HG03139 (cell line): ENCODE data around the gene MPRIP.
"Not testable (repeated sequence)": the region's sequence is repeated elsewhere in the genome, so short reads cannot be mapped to it uniquely, and the experiment has no call there.

Experiments
- ATAC-seq: cut with Tn5 transposase; IDR thresholded peaks from one replicate; pipeline ENCODE4 v1.9.1; 2021; ENCODE audit not compliant: unreplicated experiment

Gene MPRIP

DNA sequence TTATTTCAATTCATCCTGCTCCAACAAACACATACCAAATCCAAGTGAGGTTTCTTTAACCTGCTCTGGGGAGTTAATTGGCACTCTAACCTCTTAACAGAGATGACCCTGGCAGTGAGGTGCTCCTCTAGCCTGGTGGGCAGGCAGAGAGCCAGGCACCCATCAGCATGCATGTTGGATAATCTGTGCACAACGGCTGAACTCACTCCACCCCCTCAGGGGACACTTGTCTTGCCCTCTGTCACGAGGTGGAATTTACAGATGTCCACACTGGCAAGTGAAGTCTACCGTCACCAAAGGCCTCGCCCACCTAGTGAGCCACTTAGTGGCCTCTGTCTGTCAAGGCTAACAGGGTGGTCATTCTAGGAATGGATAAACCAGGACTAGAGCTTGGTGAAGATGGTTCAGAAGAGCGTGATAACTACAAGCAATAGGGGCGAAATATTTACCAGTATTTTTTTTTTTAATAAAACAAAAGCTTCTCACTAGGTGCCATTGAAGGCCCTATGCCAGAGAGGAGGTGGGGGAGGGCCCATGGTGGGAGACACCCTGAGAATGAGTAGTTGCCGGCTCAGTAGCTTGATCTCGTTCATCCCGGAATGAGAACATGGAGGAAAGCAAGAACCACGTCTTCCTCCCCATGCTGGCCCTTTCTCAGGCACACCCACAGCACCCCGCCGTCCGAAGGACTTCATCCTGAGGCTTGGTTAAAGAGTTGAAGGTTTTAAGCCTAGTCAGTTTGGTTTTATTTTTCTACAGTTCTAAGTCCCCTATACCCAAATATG lies 138.7 kb downstream of the MPRIP start:
- no peak for ATAC-seq

DNA sequence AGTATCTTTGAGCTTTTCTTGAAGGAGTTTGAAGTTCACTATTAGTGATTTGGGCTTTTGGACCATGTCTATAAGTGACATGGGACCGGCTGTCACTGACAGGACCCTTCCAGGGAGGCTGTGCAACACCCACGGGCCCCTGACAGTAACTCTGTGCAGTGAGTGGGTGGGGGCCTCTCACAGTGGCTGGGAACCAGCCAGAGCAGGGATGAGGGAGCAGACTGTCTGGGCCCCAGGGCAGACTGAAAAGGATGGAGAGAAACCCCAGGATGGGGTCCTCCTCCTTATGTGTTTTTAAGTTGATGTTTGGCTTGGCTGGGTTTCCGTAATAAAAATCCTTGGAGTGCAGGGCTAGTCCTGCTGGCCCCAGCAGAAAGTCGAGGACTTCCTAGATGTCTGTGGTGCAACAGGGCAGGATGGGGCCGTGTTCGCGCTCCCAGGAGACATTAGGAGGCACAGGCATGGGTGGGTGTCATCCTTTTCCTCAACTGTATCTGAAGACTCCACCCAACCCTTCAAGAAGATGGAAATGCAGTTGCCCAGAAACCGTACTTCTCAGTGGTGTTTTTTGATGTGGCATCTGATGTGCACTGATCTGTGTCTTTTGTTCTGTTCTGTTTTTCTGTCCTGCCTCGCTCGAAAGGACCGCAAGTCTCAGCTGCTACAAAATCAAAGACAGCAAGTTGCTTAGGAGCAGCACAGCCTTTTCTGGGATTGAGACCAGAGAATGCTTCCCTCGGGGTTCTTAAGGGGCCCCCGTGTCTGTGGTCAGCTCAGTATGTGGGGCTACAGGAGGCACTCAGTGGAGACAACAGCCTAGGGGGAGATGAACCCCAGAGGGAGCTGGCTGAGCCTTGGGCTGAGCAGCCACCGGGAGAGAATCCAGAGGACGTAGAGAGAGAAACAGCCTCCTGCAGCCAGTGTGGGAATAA lies 139.7 kb downstream of the MPRIP start:
- ATAC-seq: no peak

DNA sequence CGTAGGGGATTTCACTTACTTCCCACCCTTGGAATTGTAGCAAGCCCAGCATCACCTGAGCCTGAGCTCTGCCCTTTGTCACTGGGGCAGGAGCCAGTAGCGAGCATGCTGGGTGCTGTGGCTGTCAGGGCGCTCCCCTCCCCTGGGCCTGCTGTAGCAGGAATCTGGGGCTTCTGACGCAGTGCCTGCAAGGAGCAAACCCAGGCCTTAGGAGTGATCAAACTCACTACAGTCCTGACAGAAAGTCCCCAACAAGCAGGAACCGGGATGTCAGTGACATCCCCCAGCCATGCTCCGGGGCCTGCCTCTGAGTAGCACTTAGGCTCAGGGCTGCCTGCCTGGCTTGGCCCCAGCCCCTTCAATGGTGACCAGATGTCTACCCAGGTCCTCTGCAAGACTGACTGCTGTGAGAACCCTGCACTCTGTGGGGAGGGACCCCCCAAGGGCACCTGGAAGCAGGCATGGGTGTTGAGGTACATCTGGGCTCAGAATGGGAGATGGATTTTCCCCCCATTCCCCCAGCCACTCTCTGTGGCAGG lies 140.4 kb downstream of the MPRIP start:
- ATAC-seq: no peak

DNA sequence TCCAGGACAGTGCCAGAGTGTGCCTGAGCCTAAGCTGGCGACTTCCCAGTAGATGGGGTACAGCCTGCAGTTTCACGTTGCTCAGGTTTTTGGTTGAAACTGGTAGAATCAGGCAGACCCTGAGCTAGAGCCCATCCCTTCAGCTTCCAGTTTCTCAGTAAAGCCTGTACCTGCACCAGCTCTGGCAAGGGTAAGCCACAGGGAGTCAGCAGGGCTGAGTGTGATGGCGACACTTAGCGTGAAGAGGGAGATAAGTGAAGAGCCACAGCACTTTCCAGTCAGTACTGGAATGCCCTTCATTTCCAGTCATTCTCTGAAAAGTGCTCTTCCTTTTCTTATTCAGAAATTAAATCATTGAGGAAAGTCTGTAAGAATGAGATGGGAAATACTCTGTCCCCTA lies 141.5 kb downstream of the MPRIP start:
- no peak for ATAC-seq

DNA sequence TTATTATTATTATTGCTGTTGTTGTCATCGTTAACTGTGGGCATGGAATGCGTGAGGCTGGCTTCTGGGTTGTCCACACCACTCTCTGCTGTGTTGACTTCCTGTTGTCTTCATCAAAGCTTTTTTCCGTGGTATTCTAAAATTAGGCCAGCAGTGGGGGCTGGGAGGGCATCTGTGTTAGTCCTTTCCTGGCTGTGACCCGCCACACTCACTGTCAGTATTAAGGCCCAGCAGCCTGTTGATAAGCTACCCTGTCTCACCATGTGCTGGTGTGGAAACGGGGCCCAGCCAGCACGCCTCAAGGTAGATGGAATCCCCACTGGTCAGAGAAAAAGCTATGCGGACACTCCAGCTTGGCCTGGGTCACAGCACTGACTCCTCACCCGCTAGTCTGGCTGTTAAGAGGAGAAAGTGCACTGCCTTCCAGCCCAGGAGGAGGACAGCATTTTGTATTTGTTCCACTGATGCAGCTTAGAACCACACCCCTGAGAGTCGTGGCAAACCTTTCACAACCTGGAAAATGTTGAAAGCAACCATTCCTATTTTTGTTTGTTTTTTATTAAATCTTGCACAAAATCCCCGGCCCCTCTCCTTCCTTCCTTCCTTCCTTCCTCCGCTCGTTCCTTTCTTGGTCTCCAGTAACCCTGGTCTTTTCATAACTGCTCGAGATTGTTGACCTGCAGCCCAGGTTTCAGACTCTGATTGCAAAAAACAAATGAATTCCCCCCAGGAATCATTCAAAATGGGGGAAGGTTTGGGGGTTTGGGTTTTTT lies 142.9 kb downstream of the MPRIP start:
- ATAC-seq: not testable (repeated sequence)

DNA sequence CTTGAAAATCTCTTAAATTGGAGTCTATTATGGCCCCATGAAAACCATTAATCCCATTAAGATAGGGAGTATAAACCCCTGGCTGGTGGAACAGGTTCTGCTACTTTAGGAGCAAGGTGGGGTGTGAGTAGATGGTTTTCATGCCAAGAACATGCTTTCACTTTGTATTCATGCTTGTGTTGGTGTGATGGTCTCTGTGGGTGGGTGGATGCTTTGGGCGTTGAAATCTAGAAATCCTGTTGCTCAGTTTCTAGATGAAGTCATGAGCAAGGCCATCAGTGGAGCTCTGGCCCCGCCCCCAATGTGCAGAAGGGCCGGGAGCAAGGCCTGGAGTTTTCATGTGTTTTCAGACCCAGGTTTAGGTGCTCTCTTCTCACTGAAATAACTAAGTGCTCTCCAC lies 143.8 kb downstream of the MPRIP start:
- ATAC-seq: no peak

DNA sequence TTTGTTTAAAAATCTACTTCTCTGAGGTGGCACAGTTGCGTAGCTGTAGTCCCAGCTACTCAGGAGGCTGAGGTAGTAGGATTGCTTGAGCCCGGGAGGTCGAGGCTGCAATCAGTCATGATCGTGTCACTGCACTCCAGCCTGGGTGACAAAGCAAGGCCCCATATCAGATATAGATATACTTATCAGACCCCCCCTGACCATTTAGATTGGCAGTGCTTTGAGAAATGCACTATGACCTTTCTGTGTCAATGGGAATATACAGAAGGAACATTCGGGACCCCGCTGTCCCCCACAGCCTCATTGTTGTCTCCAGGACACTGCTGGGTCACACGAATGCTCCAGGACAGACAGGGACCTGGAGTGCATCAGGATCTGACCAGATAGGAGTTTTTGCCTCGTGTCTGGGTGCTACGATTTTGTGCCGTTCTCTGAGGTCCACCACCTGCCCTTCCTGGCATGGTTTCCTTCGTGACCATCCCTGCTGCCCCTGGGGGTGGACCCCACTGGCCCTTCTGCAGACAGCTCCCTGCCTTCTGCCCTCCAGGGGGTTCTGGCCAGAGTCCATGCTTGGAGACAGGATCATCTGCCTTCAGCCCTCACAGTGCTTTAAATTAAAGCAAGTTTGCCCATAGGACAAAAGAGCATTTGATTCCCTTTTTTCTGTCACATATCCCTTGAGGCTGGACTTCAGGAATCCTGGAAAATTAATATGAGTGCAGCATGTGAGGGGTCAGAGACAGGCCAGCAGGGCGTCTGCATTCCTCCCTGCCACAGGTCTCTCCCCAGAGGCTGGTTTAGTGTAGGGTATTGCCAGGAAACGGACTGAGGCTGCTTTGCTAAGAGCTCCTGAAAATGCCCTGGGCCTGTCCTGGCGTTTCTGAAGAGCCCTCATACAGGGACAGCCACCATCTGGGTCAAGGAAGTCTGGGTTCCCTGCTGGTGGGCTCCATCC lies 144.6 kb downstream of the MPRIP start:
- ATAC-seq: no peak

DNA sequence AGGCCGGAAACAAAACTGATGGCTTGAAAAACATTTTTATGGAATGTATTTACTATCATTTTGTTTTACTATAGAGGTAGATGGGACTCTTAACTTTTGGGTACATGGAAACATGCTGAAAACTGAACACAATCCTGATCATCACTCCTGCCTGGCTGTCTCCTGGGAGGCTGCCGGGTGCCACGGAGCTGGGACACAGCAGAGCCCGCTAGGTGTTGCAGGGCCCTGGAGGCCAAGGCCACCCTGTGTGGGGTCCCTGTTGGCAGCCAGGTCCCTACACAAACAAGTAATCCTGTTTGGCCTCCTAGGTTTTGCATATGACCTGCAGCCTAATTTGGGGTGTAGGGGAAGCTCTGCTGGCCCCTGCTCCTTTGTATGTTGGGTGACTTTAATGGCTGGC lies 146.3 kb downstream of the MPRIP start:
- ATAC-seq: no peak

DNA sequence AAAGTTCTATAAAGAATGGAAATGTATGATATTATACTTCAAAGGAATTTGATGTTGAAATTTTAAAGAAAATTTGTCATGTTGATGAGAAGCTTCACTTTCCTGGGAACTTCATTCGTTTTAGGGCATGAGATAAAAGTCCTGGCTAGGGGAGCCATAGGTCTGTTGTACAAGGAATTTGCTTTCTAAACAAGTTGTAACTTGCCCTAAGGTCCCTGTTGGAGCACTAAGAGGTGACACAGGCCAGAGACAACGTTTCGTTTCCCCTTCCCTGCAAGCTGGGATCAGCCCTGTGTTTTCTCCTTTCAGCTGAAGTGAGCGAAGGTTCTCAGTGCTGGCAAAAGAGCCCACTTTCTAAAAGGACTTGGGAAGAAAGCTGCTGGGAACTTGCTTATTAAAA lies 147.3 kb downstream of the MPRIP start:
- no peak for ATAC-seq

DNA sequence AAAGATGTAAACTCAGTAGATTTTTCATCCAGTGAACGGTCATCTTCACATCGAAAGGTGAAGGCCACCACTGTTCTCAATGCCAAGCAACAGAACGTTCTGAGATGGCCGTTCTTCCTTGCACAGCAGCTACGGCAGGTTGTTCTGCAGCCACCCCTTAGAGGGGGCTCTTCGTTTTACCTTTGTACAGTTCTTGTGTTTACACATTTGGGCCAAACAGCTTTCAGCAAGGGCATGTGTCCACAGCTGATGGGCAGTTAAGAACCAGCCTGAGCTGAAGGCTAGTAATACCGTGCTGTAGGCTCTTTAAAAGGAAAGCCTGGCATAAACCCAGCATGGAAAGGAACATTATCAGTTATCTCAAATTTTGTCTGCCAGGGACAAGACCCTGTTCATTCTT lies 147.9 kb downstream of the MPRIP start:
- ATAC-seq: no peak

DNA sequence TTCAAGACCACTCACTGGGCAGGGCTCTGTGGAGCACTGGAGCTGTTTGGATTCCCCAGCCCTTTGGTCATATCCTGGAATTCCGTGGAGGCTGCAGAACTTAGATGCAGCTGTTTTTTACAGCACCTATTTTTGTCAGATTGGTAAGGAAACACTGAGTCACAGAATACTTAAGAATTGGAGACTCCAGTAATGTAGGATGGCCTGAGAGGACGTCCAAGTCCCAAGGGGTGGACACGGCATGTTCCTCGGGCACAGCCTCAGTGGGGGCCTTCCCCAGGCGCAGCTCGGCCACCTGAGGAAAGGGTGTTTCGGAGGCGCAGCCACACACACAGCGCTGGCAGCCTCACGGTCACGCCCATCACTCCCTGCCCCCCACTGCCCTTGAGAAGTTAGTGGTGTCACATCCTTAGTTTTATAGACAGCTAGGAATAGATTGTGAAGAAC lies 149.1 kb downstream of the MPRIP start:
- no peak for ATAC-seq

DNA sequence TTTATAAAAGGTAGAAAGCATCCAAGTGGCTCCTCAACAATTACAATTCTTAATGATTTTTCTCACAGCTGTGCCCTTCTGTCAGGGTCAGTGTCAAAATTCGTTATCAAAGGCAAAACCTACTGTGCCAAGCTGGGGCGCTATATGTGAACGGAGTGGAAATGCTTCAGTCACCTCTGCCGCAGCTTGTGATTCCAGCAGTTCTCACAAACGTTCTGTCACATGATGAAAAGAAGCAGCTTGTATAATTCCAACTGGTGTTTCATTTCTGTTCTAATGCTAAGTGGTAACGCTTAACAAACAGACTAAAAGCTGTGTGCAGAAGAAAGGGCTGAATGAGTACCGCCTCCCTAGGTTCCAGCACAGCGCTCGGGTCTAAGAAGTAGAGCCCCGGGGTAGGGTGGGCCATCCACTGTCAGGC lies 149.7 kb downstream of the MPRIP start:
- no peak for ATAC-seq

DNA sequence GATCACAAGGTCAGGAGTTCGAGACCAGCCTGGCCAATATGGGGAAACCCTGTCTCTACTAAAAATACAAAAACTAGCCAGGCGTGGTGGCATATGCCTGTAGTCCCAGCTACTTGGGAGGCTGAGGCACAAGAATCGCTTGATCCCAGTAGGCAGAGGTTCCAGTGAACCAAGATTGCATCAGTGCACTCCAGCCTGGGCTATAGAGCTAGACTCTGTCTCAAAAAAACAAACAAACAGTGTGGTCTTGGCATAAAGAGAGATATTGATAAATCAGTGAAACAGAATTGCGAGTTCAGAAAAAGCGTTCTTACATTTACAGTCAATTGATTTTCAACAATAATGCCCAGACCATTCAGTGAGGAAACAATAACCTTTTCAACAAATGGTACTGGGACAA lies 153.2 kb downstream of the MPRIP start:
- ATAC-seq: not testable (repeated sequence)

DNA sequence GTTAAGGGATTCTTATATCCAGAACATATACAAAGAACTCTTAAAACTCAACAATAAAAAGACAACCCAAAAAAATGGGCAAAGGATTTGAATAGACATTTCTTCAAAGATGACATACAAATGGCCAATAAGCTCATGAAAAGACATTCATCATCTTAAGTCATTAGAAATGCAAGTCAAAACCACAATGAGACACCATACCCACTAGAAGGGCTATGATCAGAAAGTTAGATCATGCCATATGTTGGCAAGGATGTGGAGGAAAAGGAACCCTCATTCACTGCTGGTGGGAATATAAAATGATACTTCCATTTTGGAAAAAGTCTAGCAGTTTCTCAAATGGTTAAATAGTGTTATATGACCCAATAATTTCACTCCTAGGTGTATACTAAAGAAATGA lies 154.5 kb downstream of the MPRIP start:
- no peak for ATAC-seq

DNA sequence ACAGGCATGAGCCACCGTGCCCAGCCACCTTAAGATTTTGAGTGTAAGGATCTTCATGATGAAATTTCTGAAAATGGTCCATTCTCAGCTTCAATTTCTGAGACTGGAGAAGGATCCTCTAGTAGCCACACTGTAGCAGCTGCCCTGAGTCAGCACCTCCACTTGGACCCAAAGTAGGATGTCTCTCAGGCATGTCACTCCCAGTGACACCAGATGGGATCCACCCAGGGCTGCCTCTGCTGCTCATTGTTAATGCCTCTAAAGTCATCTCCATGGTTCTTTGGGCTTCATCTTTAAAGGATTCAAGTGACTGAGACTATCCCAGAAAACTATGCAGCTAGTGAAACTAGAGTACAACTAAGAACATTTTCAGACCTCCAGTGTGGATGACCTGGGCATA lies 156.0 kb downstream of the MPRIP start:
- no peak for ATAC-seq

DNA sequence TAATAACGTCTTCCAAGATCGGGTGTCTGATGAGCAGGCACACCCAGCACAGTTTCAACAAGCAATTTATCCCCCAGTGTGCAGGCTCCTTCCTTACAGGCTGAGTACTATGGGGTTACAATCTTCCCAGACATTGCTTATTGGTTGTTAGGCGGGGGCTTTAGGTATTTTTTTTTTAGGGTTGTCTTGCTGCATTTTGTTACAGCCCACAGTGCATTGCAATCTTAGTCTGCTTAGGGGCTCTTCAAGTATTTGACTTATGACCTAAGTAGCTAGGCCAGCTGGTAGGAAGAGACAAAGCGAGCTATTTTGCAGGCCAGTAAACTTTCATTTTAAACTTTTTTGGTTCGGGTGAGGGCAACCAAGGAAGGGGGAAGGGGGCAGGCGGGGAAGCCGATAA lies 158.1 kb downstream of the MPRIP start:
- no peak for ATAC-seq

DNA sequence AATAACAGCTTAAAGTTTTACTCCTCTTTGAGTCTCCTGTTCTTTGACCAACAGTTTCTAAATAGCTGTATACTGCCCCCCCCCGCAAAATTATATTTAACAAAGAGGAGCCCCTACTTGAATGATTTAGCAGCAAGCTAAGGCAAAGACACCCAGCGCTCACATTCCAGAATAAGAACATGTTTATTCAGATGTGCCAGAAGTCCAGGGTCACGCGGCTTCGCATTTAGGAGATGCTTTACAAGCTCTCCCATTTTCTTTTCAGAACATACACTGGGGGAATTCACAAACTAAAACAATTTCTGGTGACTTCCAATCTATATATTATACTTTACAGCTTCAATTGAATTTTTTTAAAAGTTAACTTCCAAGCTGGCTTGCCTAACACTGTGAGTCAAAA lies 158.6 kb downstream of the MPRIP start:
- no peak for ATAC-seq

DNA sequence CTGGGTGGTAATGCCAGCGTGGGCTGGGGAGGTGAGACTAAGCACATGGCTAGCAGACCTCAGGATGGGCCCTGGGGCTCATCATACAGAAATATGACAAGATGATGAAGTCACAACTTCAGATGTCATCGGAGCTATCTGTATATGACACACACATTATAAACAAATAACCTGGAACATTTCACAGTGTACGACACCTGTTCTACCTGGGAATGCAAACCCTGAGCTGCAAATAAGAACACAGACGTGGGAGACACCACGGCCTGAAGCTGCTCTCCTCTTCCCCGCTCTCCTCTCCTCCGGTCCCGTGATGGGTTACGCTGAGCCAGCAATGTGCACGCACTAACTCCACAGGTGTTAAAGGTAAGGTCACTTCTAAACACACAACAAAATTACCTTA lies 159.0 kb downstream of the MPRIP start:
- no peak for ATAC-seq

DNA sequence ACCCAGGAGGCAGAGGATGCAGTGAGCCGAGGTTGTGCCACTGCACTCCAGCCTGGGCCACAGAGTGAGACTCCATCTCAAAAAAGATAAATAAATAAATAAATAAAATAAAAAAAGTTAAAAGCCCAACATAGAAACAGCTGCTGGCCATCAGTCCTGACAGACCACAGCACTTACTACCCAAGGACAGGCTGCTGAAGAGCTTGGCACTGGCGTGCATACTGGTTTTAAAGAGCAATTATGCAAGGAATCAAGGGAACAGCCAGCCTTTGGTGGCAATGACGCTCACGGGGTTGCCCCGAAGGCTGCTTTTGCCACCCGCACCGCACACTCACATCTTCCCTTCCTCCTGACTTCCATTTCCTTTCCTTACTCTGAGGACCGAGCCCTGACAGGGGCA lies 159.7 kb downstream of the MPRIP start:
- no peak for ATAC-seq

DNA sequence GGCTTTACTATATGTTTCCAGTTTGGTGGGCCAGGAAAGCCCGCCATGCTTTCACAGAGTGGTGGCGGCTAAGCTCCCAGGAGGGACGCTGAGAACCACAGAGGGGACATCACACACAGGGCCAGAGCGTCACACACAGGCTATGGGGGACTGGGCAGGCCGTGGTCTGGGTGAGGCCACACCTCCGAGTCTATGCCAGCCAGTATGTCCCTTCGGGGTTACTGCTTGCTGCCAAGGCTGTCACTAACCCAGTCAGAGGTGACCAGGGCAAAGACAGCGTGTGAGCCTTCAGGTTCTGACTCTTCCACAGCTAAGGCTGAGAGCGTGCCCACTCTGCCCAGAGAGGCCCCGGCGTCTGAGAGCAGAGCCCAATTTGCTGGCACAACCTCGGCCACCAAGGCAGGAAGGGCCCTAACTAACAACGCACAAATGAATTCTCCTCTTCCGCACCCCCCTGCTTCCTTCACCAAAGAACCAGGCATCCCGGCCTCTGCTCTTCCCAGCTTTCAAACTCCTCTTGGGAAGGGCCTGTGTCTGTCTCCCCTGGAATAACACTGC lies 161.0 kb downstream of the MPRIP start:
- no peak for ATAC-seq
